Adrenal gland (tissue), 19 donors: ENCODE results near the gene BAG2. TPM values are rescaled to one million over a fixed set of nuclear protein-coding genes. Genes with fewer than 3 reads are reported as not detected.

Experiments
- DNase-seq, 7 donors: peaks; one replicate each; pipeline ENCODE4 v3.0.0-alpha.2; 2019 to 2020
- H3K27ac ChIP-seq, 5 donors: fragments of 200-600 bp; sonication (generic) in 4 of 5; 1 replicate in 3 of 5; 2 replicates in 2 of 5; pipeline versions ENCODE4 v1.5.1 to v1.8.0; 2016 to 2020; ENCODE audit warnings: mild to moderate bottlenecking in 1 of 5
- H3K27me3 ChIP-seq: fragments of 200-600 bp; 2 replicates; pipeline ENCODE4 v1.8.0; 2021
- H3K36me3 ChIP-seq, 2 donors: fragments of 200-600 bp; replicated peaks in 1 of 2; 1 replicate in 1 of 2; 2 replicates in 1 of 2; pipeline versions ENCODE4 v1.5.1 to v1.8.0; 2018 to 2022
- H3K4me1 ChIP-seq, 2 donors: fragments of 200-600 bp; replicated peaks in 1 of 2; 1 replicate in 1 of 2; 2 replicates in 1 of 2; pipeline versions ENCODE4 v1.5.1 to v1.8.0; 2018 to 2021
- H3K4me3 ChIP-seq, 4 donors: fragments of 200-600 bp; sonication (generic) in 3 of 4; one replicate each; pipeline ENCODE4 v1.5.1; 2016 to 2018
- H3K9me3 ChIP-seq, 3 donors: fragments of 200-600 bp; sonication (generic) in 1 of 3; replicated peaks in 1 of 3; 1 replicate in 2 of 3; 2 replicates in 1 of 3; pipeline versions ENCODE4 v1.5.1 to v1.8.0; 2016 to 2021
- CTCF ChIP-seq, 6 experiments: fragments of 450-650 bp in 4 of 6; fragments of 200-600 bp in 2 of 6; sonication (generic) in 1 of 6; IDR thresholded peaks; 1 replicate in 5 of 6; 2 replicates in 1 of 6; pipeline versions ENCODE4 v1.5.1 to v1.8.0; 2016 to 2021; ENCODE audit warnings: antibody characterized with exemption in 6 of 6, mild to moderate bottlenecking in 2 of 6, moderate library complexity in 1 of 6
- POLR2A ChIP-seq, 2 donors: fragments of 450-650 bp; IDR thresholded peaks; one replicate each; pipeline ENCODE4 v1.6.1; 2017; ENCODE audit warnings: antibody characterized with exemption in 2 of 2, mild to moderate bottlenecking in 2 of 2, moderate library complexity in 1 of 2
- WGBS, 4 donors: extraction: QIAGEN DNeasy Blood & Tissue Kit in 2 of 4; methylation state at CpG; one replicate each; pipeline versions ENCODE4 v1.1.5 to v1.1.7; 2013 to 2017; 5-methylcytosine and 5-hydroxymethylcytosine counted together
- intact Hi-C, 2 donors: fragments of 100-400 bp; cut with DNase I; formaldehyde crosslinking; loops; one replicate each; pipeline versions ENCODE4 v1.14.1 to v1.15.0; 2022 to 2023
- long read RNA-seq, 10 donors: library from polyadenylated mRNA in 3 of 10; unstranded in 2 of 10; stranded (forward) in 1 of 10; transcript quantifications; one replicate each; pipeline ENCODE4 v2.0.0 and lab custom pipeline, GENCODE V29; 2021 to 2026
- polyA plus RNA-seq, 3 donors: library from polyadenylated mRNA; stranded (reverse); fragments of 200-250 nt in 2 of 3; fragments of 350-450 nt in 1 of 3; fragmentation: Illumina TruSeq in 1 of 3; extraction: RNeasy Lipid Tissue Mini Kit (QIAGEN cat#74804) in 1 of 3; gene quantifications; one replicate each; pipeline ENCODE4 v1.2.3, GENCODE V29; 2013 to 2014
- total RNA-seq, 9 donors: library from RNA; depleted of rRNA in 4 of 9; stranded (reverse); fragments of >200 nt in 4 of 9; fragments of 120-200 nt in 1 of 9; fragmentation: NEBNext Ultra II Directional in 1 of 9; extraction: Animal tissue kit (Norgen Biotek cat#: 25700) in 1 of 9; gene quantifications; one replicate each; pipeline versions ENCODE4 v1.1.0 to v1.2.4, GENCODE V29; 2013 to 2023
- donor health status: healthy with polysubstance abuse.
- donor health status: Bipolar disorder and iron deficiency.
- donor health status: DM: yes; HTN: yes; CAD: no.
- donor health status: DM: no; HTN: no; CAD: no.
- donor health status: DM: no; HTN: no; CAD: no.
- donor health status: DM: yes; HTN: yes; CAD: no.

Gene BAG2
- 10 to 100 TPM in 2 of 9 donors, 1 to 10 TPM in 7; 6.2 to 18.0 (median 7.5) TPM for total RNA-seq
- 10 to 100 TPM in 1 of 3 donors, 1 to 10 TPM in 2; 2.6 to 11.0 (median 3.5) TPM for polyA plus RNA-seq
- long read RNA-seq, donor 1, full-length matches to known transcripts, result 27 of 40 reads
- long read RNA-seq, donor 1, partial matches to known transcripts, result 13 of 40 reads
- long read RNA-seq, donor 1, other reads (novel, unspliced or antisense), result 0 of 40 reads
- long read RNA-seq, donor 2, full-length matches to known transcripts, result 21 of 21 reads
- long read RNA-seq, donor 2, partial matches to known transcripts, result 0 of 21 reads
- long read RNA-seq, donor 2, other reads (novel, unspliced or antisense), result 0 of 21 reads
- long read RNA-seq, donor 3, full-length matches to known transcripts, result 26 of 35 reads
- long read RNA-seq, donor 3, partial matches to known transcripts, result 9 of 35 reads
- long read RNA-seq, donor 3, other reads (novel, unspliced or antisense), result 0 of 35 reads
- long read RNA-seq, donor 4, full-length matches to known transcripts, result 22 of 27 reads
- long read RNA-seq, donor 4, partial matches to known transcripts, result 1 of 27 reads
- long read RNA-seq, donor 4, other reads (novel, unspliced or antisense), result 4 of 27 reads
- long read RNA-seq, donor 5, full-length matches to known transcripts, result 28 of 32 reads
- long read RNA-seq, donor 5, partial matches to known transcripts, result 0 of 32 reads
- long read RNA-seq, donor 5, other reads (novel, unspliced or antisense), result 4 of 32 reads
- long read RNA-seq, donor 6, full-length matches to known transcripts, result 19 of 31 reads
- long read RNA-seq, donor 6, partial matches to known transcripts, result 0 of 31 reads
- long read RNA-seq, donor 6, other reads (novel, unspliced or antisense), result 12 of 31 reads
- long read RNA-seq, donor 7, full-length matches to known transcripts, result 9 of 9 reads
- long read RNA-seq, donor 7, partial matches to known transcripts, result 0 of 9 reads
- long read RNA-seq, donor 7, other reads (novel, unspliced or antisense), result 0 of 9 reads
- long read RNA-seq, donor 8, full-length matches to known transcripts, result 25 of 25 reads
- long read RNA-seq, donor 8, partial matches to known transcripts, result 0 of 25 reads
- long read RNA-seq, donor 8, other reads (novel, unspliced or antisense), result 0 of 25 reads
- long read RNA-seq, donor 9, full-length matches to known transcripts, result 16 of 16 reads
- long read RNA-seq, donor 9, partial matches to known transcripts, result 0 of 16 reads
- long read RNA-seq, donor 9, other reads (novel, unspliced or antisense), result 0 of 16 reads
- long read RNA-seq, donor 10, full-length matches to known transcripts, result 10 of 10 reads
- long read RNA-seq, donor 10, partial matches to known transcripts, result 0 of 10 reads
- long read RNA-seq, donor 10, other reads (novel, unspliced or antisense), result 0 of 10 reads

DNA sequence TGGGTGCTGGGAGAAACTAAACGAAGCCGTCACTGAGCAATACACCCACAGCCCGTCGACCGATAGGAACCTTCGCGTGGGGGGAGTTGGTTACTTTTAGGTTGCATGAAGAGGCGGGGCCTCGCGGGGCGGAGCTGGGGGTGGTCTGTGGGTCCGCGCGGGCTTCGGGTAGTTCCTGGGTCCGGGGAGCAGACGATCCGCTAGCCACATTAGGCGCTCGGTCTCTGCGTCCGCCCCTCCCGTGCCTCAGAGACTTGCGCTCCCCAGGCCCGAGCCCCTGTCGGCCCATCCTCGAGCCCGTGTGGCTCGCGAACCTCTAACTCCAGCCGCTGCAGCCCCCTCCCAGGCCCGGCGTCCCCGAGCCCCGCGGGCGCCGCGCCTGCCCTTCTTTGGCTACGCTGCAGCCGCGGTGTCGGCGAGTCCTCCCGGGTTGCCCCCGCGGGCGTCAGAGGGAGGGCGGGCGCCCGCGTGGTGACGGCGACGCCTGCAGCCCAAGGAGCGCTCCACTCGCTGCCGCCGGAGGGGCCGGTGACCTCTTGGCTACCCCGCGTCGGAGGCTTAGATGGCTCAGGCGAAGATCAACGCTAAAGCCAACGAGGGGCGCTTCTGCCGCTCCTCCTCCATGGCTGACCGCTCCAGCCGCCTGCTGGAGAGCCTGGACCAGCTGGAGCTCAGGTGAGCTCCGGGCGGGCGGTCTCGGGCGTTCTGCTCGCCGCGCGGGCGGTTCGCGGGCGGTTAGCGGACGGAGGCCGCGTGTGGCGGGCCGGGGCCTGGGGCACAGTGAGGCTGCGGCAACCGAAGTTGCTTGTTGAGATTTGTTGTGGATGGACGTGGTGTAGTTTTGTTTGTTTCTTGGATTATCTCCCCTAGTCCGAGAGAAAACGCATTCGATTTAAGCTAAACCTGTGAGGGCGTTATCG, at the start of gene BAG2:
TSS of gene BAG2 (plus strand) at position 191 of the 920 bp plus-strand sequence. CDS start at position 563, 372 bp downstream.
- no peaks in the 10 kb centered on the region for H3K36me3 ChIP-seq
- TF ChIP-seq CTCF (IDR thresholded peaks at IDR 0.05), result peak in 4 of 6 experiments; percentile 24 to 43 (median 33)
- TF ChIP-seq POLR2A (IDR thresholded peaks at IDR 0.05), result peak; percentile 8 to 91
- H3K27me3 ChIP-seq, result no peaks in the 10 kb centered on the region
- intact Hi-C loops, result loop anchor here in 1 of 2 donors (10.0 kb wide), 1 partner anchor 52 kb away; the partner anchor contains the start of gene RAB23
- WGBS, 4 donors, result 0 to 1% (median 1%) methylated on average over 13 to 97 of the region's 97 CpGs
- no peaks in the 10 kb centered on the region for H3K9me3 ChIP-seq
- peak within 1 kb of the TSS in 3 of 4 donors; percentile 34 to 72 (median 60) for H3K4me3 ChIP-seq
- H3K27ac ChIP-seq, result peak within 1 kb of the TSS; percentile 45 to 95 (median 92)
- DNase-seq, result peak; percentile 84 to 95 (median 93)
- H3K4me1 ChIP-seq, result peaks cover 13 to 22% of the 10 kb centered on the region in 2 donors

DNA sequence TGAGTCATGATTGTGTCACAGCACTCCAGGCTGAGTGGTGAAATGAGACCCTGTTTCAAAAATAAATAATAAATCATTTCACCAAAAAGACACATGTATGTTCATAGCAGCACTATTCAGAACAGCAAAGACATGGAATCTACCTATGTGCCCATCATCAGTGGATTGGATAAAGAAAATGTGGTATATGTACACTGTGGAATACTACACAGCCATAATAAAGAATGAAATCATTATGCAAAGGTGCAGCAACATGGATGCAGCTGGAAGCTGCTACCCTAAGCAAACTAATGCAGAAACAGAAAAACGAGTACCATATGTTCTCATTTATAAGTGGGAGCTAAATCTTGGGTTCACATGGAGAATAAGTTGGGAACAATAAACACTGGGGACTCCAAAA, 49.0 kb upstream of the BAG2 start:
- Histone ChIP-seq H3K27ac (no peak overlapping the region), H3K4me3 (no peak overlapping the region), H3K36me3 (no peaks in the 10 kb centered on the region), H3K27me3 (no peaks in the 10 kb centered on the region), H3K9me3 (no peaks in the 10 kb centered on the region), H3K4me1 (peaks cover 0 to 7% of the 10 kb centered on the region in 2 donors)
- WGBS, 4 donors, result 97 to 100% (median 98%) methylated on average over 1 of the region's 1 CpG
- no peak for DNase-seq
- TF ChIP-seq POLR2A (IDR thresholded peaks at IDR 0.05), result no peak
- no peak for TF ChIP-seq CTCF (IDR thresholded peaks at IDR 0.05)
- intact Hi-C loops, result no loop called here

- no peak for DNase-seq
- peaks cover 0 to 4% of the 10 kb centered on the region in 2 donors for H3K4me1 ChIP-seq
- no peaks in the 10 kb centered on the region for H3K9me3 ChIP-seq
- no peak overlapping the region for H3K27ac ChIP-seq
- intact Hi-C loops, result no loop called here
- H3K4me3 ChIP-seq, result no peak overlapping the region
- TF ChIP-seq POLR2A (IDR thresholded peaks at IDR 0.05) (no peak), CTCF (IDR thresholded peaks at IDR 0.05) (no peak)
- H3K27me3 ChIP-seq, result no peaks in the 10 kb centered on the region
- H3K36me3 ChIP-seq, result no peaks in the 10 kb centered on the region
Measured at GRCh38 chr6:57127763-57128162, 44.4 kb upstream of the BAG2 start.
